Astrocyte (in vitro differentiated cells and primary cell): ENCODE data around the gene AKTIP. TPM values are rescaled to one million over a fixed set of nuclear protein-coding genes. Genes with fewer than 3 reads are reported as not detected.

Experiments used
- DNase-seq: peaks from one replicate; pipeline ENCODE4 v3.0.0-alpha.2; 2010; ENCODE audit warnings: low read depth
- FAIRE-seq: peaks from 2 replicates; lab custom pipeline; 2011; peaks lifted over from hg19 to GRCh38; lab: Jason Lieb, UNC
- H2AFZ ChIP-seq: 2 replicates; pipeline ENCODE4 v1.6.0; 2012; ENCODE audit warnings: low read depth, low read length, inconsistent platforms
- H3K27ac ChIP-seq: 2 replicates; pipeline ENCODE4 v1.5.1; 2011; ENCODE audit warnings: low read depth, low read length, inconsistent platforms
- H3K27me3 ChIP-seq: 2 replicates; pipeline ENCODE4 v1.6.0; 2011; ENCODE audit warnings: low read length, inconsistent platforms; ENCODE audit not compliant: insufficient read depth
- H3K36me3 ChIP-seq: 2 replicates; pipeline ENCODE4 v1.5.1; 2011; ENCODE audit warnings: low read length, inconsistent platforms; ENCODE audit not compliant: insufficient read depth
- H3K4me1 ChIP-seq: 2 replicates; pipeline ENCODE4 v1.5.1; 2011; ENCODE audit warnings: low read length, inconsistent platforms; ENCODE audit not compliant: insufficient read depth
- H3K4me2 ChIP-seq: 2 replicates; pipeline ENCODE4 v1.6.0; 2012; ENCODE audit warnings: low read length, inconsistent platforms
- H3K4me3 ChIP-seq: 2 replicates; pipeline ENCODE4 v1.5.1; 2011; ENCODE audit warnings: low read depth, mild to moderate bottlenecking, low read length, inconsistent platforms; ENCODE audit not compliant: insufficient read depth
- H3K79me2 ChIP-seq: 2 replicates; pipeline ENCODE4 v1.6.0; 2012; ENCODE audit warnings: mild to moderate bottlenecking, low read length, inconsistent platforms; ENCODE audit not compliant: insufficient read depth
- H3K9ac ChIP-seq: 2 replicates; pipeline ENCODE4 v1.6.0; 2012; ENCODE audit warnings: mild to moderate bottlenecking, low read length, inconsistent platforms
- H3K9me3 ChIP-seq: 2 replicates; pipeline ENCODE4 v1.5.1; 2012; ENCODE audit warnings: low read depth, mild to moderate bottlenecking, low read length, inconsistent platforms; ENCODE audit not compliant: insufficient read depth
- H4K20me1 ChIP-seq: 2 replicates; pipeline ENCODE4 v1.6.0; 2012; ENCODE audit warnings: low read length, inconsistent platforms; ENCODE audit not compliant: insufficient read depth
- H3K27ac Mint-ChIP-seq: one replicate; pipeline ENCODE4 v1.8.0; 2021; ENCODE audit warnings: mild to moderate bottlenecking, mixed read lengths; ENCODE audit not compliant: unreplicated experiment
- H3K27me3 Mint-ChIP-seq: one replicate; pipeline ENCODE4 v1.8.0; 2021; ENCODE audit warnings: low read depth, mixed read lengths; ENCODE audit not compliant: unreplicated experiment
- H3K36me3 Mint-ChIP-seq: one replicate; pipeline ENCODE4 v1.8.0; 2021; ENCODE audit warnings: low read depth, mixed read lengths; ENCODE audit not compliant: unreplicated experiment
- H3K4me1 Mint-ChIP-seq: one replicate; pipeline ENCODE4 v1.8.0; 2021; ENCODE audit warnings: low read depth, mixed read lengths; ENCODE audit not compliant: unreplicated experiment
- H3K4me3 Mint-ChIP-seq: one replicate; pipeline ENCODE4 v1.8.0; 2021; ENCODE audit warnings: mild to moderate bottlenecking, moderate library complexity, mixed read lengths; ENCODE audit not compliant: unreplicated experiment
- H3K9me3 Mint-ChIP-seq: one replicate; pipeline ENCODE4 v1.8.0; 2021; ENCODE audit warnings: mild to moderate bottlenecking, mixed read lengths; ENCODE audit not compliant: unreplicated experiment
- CTCF ChIP-seq: IDR thresholded peaks from 2 replicates; pipeline ENCODE4 v1.5.1; 2011; ENCODE audit warnings: low read depth, mild to moderate bottlenecking, inconsistent platforms, low read length, moderate library complexity; ENCODE audit not compliant: insufficient read depth
- EZH2 ChIP-seq: IDR thresholded peaks from 2 replicates; pipeline ENCODE4 v1.6.1; 2012; ENCODE audit warnings: mild to moderate bottlenecking, low read length, inconsistent platforms; ENCODE audit not compliant: insufficient read depth
- total RNA-seq: library from RNA; stranded (reverse); gene quantifications from 2 replicates; pipeline ENCODE4 v1.2.1, GENCODE V29; 2021

The AKTIP gene
- total RNA-seq, 1 donor from 2014 or later, result 25.0 TPM

GRCh38 chr16:53523126-53523804 is 20.3 kb upstream of the AKTIP start:
- Histone ChIP-seq H3K9ac (no peak overlapping the region), H3K27me3 (no peaks in the 10 kb centered on the region), H3K4me2 (no peak overlapping the region), H3K9me3 (no peaks in the 10 kb centered on the region), H3K4me1 (peaks cover 7% of the 10 kb centered on the region), H3K79me2 (no peaks in the 10 kb centered on the region), H3K36me3 (no peaks in the 10 kb centered on the region), H3K27ac (no peak overlapping the region), H4K20me1 (no peaks in the 10 kb centered on the region), H3K4me3 (no peak overlapping the region), H2AFZ (no peak overlapping the region)
- H3K27me3 Mint-ChIP-seq, result peaks cover 5% of the 10 kb centered on the region
- FAIRE-seq, result no peak
- no peaks in the 10 kb centered on the region for H3K4me1 Mint-ChIP-seq
- H3K4me3 Mint-ChIP-seq, result no peak overlapping the region
- no peaks in the 10 kb centered on the region for H3K9me3 Mint-ChIP-seq
- DNase-seq, result no peak
- H3K36me3 Mint-ChIP-seq, result no peaks in the 10 kb centered on the region
- no peak overlapping the region for H3K27ac Mint-ChIP-seq
- TF ChIP-seq CTCF (no peak), EZH2 (no peak)

DNA sequence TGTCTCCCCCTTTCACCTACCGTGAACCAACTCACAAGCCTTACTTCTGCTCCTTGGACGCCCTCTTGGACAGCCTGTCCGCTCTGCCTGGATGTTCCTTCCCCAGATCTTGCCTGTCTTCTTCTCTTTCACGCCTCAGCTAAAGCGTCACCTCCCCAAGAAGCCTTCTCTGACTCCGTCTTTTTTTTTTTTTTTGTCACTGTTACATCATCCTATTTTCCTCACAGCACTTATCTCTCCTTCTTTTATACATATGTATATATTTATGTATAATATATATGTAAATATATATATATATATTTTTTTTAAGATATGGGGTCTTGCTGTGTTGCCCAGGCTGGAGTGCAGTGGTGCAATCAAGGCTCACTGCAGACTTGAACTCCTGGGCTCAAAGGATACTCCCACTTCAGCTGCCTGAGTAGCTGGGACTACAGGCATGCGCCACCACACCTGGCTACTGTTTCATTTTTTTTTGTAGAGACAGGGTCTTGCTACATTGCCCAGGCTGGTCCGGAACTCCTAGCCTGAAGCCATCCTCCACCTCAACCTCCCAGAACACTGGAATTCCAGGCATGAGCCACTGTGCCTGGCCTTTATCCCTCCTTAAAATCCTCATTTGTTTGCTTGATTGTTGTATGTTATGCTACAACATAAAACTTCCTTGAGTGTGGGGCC is 16.5 kb upstream of the AKTIP start:
- Histone ChIP-seq H3K9me3 (no peaks in the 10 kb centered on the region), H3K4me2 (no peak overlapping the region), H2AFZ (no peak overlapping the region), H3K27ac (no peak overlapping the region), H3K9ac (no peak overlapping the region), H3K36me3 (no peaks in the 10 kb centered on the region), H3K4me1 (peaks cover 7% of the 10 kb centered on the region), H3K4me3 (no peak overlapping the region), H3K27me3 (no peaks in the 10 kb centered on the region), H3K79me2 (no peaks in the 10 kb centered on the region), H4K20me1 (no peaks in the 10 kb centered on the region)
- Mint-ChIP-seq H3K4me3 (no peak overlapping the region), H3K36me3 (no peaks in the 10 kb centered on the region), H3K4me1 (no peaks in the 10 kb centered on the region), H3K9me3 (peaks cover 3% of the 10 kb centered on the region), H3K27me3 (peaks cover 5% of the 10 kb centered on the region), H3K27ac (no peak overlapping the region)
- DNase-seq (no peak), FAIRE-seq (no peak)
- TF ChIP-seq CTCF (no peak), EZH2 (no peak)
